ENCODE data around the gene ENTPD7.

ENTPD7 gene

GRCh38 chr10:99652800-99653390 is 6.4 kb upstream of the ENTPD7 start:
- DNase-seq = no peak

- peak; percentile 15 to 51 for DNase-seq
Measured at GRCh38 chr10:99654390-99655175, 4.7 kb upstream of the ENTPD7 start.

- peak; percentile 40 to 69 for DNase-seq
Measured at GRCh38 chr10:99656199-99657064, 2.9 kb upstream of the ENTPD7 start.

- peak; percentile 82 to 93 for DNase-seq
Measured at GRCh38 chr10:99658622-99659030, 683 bp upstream of the ENTPD7 start.

- DNase-seq = no peak
Measured at GRCh38 chr10:99659868-99660366, 608 bp downstream of the ENTPD7 start.

- no peak for DNase-seq
Measured at GRCh38 chr10:99660662-99661376, 1.5 kb downstream of the ENTPD7 start.

GRCh38 chr10:99661377-99661763 is 2.1 kb downstream of the ENTPD7 start:
- DNase-seq = peak in 1 of 2 donors; percentile 10

- no peak for DNase-seq
Measured at GRCh38 chr10:99665304-99665703, 6.0 kb downstream of the ENTPD7 start.

- DNase-seq = no peak
Measured at GRCh38 chr10:99667108-99667751, 7.9 kb downstream of the ENTPD7 start.

- peak in 1 of 2 donors; percentile 22 for DNase-seq
Measured at GRCh38 chr10:99671386-99671785, 12.1 kb downstream of the ENTPD7 start.

GRCh38 chr10:99672884-99673283 is 13.6 kb downstream of the ENTPD7 start:
- no peak for DNase-seq

- peak in 1 of 2 donors; percentile 16 for DNase-seq
Measured at GRCh38 chr10:99673492-99673891, 14.2 kb downstream of the ENTPD7 start.

GRCh38 chr10:99674762-99675161 is 15.5 kb downstream of the ENTPD7 start:
- peak; percentile 41 to 48 for DNase-seq

GRCh38 chr10:99676426-99676825 is 17.1 kb downstream of the ENTPD7 start:
- DNase-seq = peak; percentile 49 to 53

- DNase-seq = no peak
Measured at GRCh38 chr10:99676895-99677294, 17.6 kb downstream of the ENTPD7 start.

- no peak for DNase-seq
Measured at GRCh38 chr10:99678921-99679320, 19.6 kb downstream of the ENTPD7 start.

GRCh38 chr10:99681553-99681952 is 22.2 kb downstream of the ENTPD7 start:
- DNase-seq = peak; percentile 61 to 74

GRCh38 chr10:99682032-99682431 is 22.7 kb downstream of the ENTPD7 start:
- DNase-seq = no peak

- DNase-seq = no peak
Measured at GRCh38 chr10:99682752-99683151, 23.4 kb downstream of the ENTPD7 start.

- DNase-seq = peak; percentile 79 to 86
Measured at GRCh38 chr10:99685597-99685967, 26.3 kb downstream of the ENTPD7 start.

- DNase-seq = no peak
Measured at GRCh38 chr10:99689461-99689860, 30.2 kb downstream of the ENTPD7 start.

GRCh38 chr10:99693933-99694583 is 34.7 kb downstream of the ENTPD7 start:
- DNase-seq = no peak

Measured in inflammatory macrophage treated with lipopolysaccharide for 1 hour (primary cell).